Keratinocyte (primary cell): ENCODE results near the gene TJP2. TPM values are rescaled to one million over a fixed set of nuclear protein-coding genes. Genes with fewer than 3 reads are reported as not detected.

Experiments used
- DNase-seq: peaks from one replicate; pipeline ENCODE4 v3.0.0-alpha.2; 2011; ENCODE audit warnings: low read depth, missing footprints, low spot score
- FAIRE-seq: peaks from 2 replicates; lab custom pipeline; 2011; peaks lifted over from hg19 to GRCh38; lab: Jason Lieb, UNC
- H2AFZ ChIP-seq: 2 replicates; pipeline ENCODE4 v1.6.0; 2012; ENCODE audit warnings: low read length, control low read depth, inconsistent platforms; ENCODE audit not compliant: control insufficient read depth
- H3K27ac ChIP-seq: 2 replicates; pipeline ENCODE4 v1.5.1; 2011; ENCODE audit warnings: low read length; ENCODE audit not compliant: control insufficient read depth, insufficient read depth
- H3K27me3 ChIP-seq: 3 replicates; pipeline ENCODE4 v1.6.0; 2011; ENCODE audit warnings: low read length; ENCODE audit not compliant: control insufficient read depth, insufficient read depth; ENCODE audit errors: extremely low read depth
- H3K36me3 ChIP-seq, 2 experiments: 2 replicates in 1 of 2; 3 replicates in 1 of 2; pipeline ENCODE4 v1.5.1; 2011; ENCODE audit warnings: low read length in 2 of 2, mild to moderate bottlenecking in 1 of 2; ENCODE audit not compliant: control insufficient read depth in 2 of 2, insufficient read depth in 2 of 2; ENCODE audit errors: extremely low read depth in 1 of 2
- H3K4me1 ChIP-seq: 3 replicates; pipeline ENCODE4 v1.5.1; 2011; ENCODE audit warnings: low read length; ENCODE audit not compliant: control insufficient read depth, insufficient read depth; ENCODE audit errors: extremely low read depth
- H3K4me2 ChIP-seq: 3 replicates; pipeline ENCODE4 v1.6.0; 2011; ENCODE audit warnings: low read depth, low read length; ENCODE audit not compliant: control insufficient read depth, insufficient read depth; ENCODE audit errors: extremely low read depth
- H3K4me3 ChIP-seq, 3 experiments: fragments of 200-600 bp in 1 of 3; sonication (generic) in 1 of 3; 2 replicates in 2 of 3; 3 replicates in 1 of 3; pipeline ENCODE4 v1.5.1; 2011 to 2016; ENCODE audit warnings: low read length in 3 of 3, mild to moderate bottlenecking in 3 of 3, control low read depth in 2 of 3, inconsistent platforms in 1 of 3, low read depth in 1 of 3, mixed read lengths in 1 of 3, mixed run types in 1 of 3, moderate library complexity in 1 of 3; ENCODE audit not compliant: control insufficient read depth in 2 of 3, insufficient read depth in 2 of 3; ENCODE audit errors: extremely low read depth in 1 of 3
- H3K79me2 ChIP-seq: 2 replicates; pipeline ENCODE4 v1.6.0; 2012; ENCODE audit warnings: low read length; ENCODE audit not compliant: control insufficient read depth, insufficient read depth
- H3K9ac ChIP-seq: 3 replicates; pipeline ENCODE4 v1.6.0; 2011; ENCODE audit warnings: low read length; ENCODE audit not compliant: control insufficient read depth, insufficient read depth; ENCODE audit errors: extremely low read depth
- H3K9me1 ChIP-seq: 3 replicates; pipeline ENCODE4 v1.6.0; 2011; ENCODE audit warnings: low read length; ENCODE audit not compliant: control insufficient read depth, insufficient read depth; ENCODE audit errors: extremely low read depth
- H3K9me3 ChIP-seq: 2 replicates; pipeline ENCODE4 v1.5.1; 2012; ENCODE audit warnings: low read depth, low read length; ENCODE audit not compliant: control insufficient read depth
- H4K20me1 ChIP-seq: 3 replicates; pipeline ENCODE4 v1.6.0; 2011; ENCODE audit warnings: low read length; ENCODE audit not compliant: control insufficient read depth, insufficient read depth; ENCODE audit errors: extremely low read depth
- EZH2 ChIP-seq: IDR thresholded peaks from one replicate; pipeline ENCODE4 v1.6.1; 2012; ENCODE audit warnings: inconsistent platforms, mild to moderate bottlenecking, low read length, moderate library complexity
- dilution Hi-C: fragments of 300-500 bp; cut with MboI; formaldehyde crosslinking; loops from one replicate; pipeline ENCODE4 v1.7.0; 2020; ENCODE audit warnings: low sequenced_read_pairs; ENCODE audit not compliant: extremely low pct_ligation_motif_present
- polyA plus RNA-seq, 5 experiments: library from polyadenylated mRNA; depleted of rRNA in 3 of 5; stranded (reverse) in 3 of 5; stranded (forward) in 1 of 5; unstranded in 1 of 5; fragments of >200 nt; gene quantifications; 1 replicate in 1 of 5; 2 replicates in 3 of 5; 3 replicates in 1 of 5; pipeline versions ENCODE4 v1.2.1 to v1.2.3, GENCODE V29; 2011 to 2012; ENCODE audit warnings: missing spikeins in 2 of 5, low read depth in 1 of 5, low replicate concordance in 1 of 5
- TF ChIP-seq, protein P1 (sequence below), 3 experiments: IDR thresholded peaks in 1 of 3; conservative IDR thresholded peaks in 1 of 3; optimal IDR thresholded peaks in 1 of 3; 2 replicates in 2 of 3; 3 replicates in 1 of 3; pipeline versions ENCODE3 to v1.5.1; 2011; ENCODE audit warnings: low read length in 3 of 3, mild to moderate bottlenecking in 3 of 3, moderate library complexity in 2 of 3, control low read depth in 1 of 3, inconsistent platforms in 1 of 3; ENCODE audit not compliant: insufficient read depth in 2 of 3; ENCODE audit errors: extremely low read depth in 1 of 3

The TJP2 gene
- polyA plus RNA-seq, 1 donor (not counting 4 experiments of a cell fraction or from before 2014, with no cell fraction given) = 74.8 TPM

DNA sequence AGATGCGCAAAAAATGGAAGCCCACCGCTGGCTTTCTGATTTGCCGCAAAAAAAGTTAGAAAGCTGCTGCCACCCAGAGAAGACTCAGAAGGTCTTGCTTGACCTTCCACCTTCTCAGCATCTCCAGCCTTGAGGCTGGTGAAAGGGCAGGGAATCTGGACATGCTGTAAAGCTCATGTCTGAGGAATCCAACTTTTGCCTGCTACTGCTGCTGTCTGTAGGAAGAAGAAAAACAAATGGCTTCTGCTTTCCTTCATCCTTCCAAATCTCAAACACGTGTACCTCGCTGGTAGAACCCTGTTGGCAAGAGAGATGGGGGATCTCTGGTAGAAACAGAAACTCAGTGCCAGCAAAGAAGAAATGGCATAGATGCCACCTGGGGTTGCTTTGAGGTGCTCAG lies 10.2 kb downstream of the TJP2 start:
- Histone ChIP-seq H2AFZ (no peak overlapping the region), H3K36me3 (peaks cover 4 to 22% of the 10 kb centered on the region in 2 experiments), H3K9me1 (peaks cover 3% of the 10 kb centered on the region), H3K9me3 (no peaks in the 10 kb centered on the region), H3K79me2 (peaks cover 90% of the 10 kb centered on the region), H3K27ac (no peak overlapping the region), H3K4me1 (peaks cover 46% of the 10 kb centered on the region), H3K27me3 (no peaks in the 10 kb centered on the region), H3K4me3 (no peak overlapping the region), H3K4me2 (no peak overlapping the region), H4K20me1 (no peaks in the 10 kb centered on the region), H3K9ac (no peak overlapping the region)
- FAIRE-seq (no peak), DNase-seq (no peak)
- dilution Hi-C loops = no loop called here
- TF ChIP-seq, protein P1, sequence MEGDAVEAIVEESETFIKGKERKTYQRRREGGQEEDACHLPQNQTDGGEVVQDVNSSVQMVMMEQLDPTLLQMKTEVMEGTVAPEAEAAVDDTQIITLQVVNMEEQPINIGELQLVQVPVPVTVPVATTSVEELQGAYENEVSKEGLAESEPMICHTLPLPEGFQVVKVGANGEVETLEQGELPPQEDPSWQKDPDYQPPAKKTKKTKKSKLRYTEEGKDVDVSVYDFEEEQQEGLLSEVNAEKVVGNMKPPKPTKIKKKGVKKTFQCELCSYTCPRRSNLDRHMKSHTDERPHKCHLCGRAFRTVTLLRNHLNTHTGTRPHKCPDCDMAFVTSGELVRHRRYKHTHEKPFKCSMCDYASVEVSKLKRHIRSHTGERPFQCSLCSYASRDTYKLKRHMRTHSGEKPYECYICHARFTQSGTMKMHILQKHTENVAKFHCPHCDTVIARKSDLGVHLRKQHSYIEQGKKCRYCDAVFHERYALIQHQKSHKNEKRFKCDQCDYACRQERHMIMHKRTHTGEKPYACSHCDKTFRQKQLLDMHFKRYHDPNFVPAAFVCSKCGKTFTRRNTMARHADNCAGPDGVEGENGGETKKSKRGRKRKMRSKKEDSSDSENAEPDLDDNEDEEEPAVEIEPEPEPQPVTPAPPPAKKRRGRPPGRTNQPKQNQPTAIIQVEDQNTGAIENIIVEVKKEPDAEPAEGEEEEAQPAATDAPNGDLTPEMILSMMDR (optimal IDR thresholded peaks at IDR 0.05 in 1 of 3, IDR thresholded peaks at IDR 0.05 in 1 of 3, conservative IDR thresholded peaks at IDR 0.05 in 1 of 3; ENCODE audit: extremely low read depth in 1 of 3, insufficient read depth in 2 of 3, low read length in 3 of 3) = no peak
- TF ChIP-seq EZH2 = no peak

DNA sequence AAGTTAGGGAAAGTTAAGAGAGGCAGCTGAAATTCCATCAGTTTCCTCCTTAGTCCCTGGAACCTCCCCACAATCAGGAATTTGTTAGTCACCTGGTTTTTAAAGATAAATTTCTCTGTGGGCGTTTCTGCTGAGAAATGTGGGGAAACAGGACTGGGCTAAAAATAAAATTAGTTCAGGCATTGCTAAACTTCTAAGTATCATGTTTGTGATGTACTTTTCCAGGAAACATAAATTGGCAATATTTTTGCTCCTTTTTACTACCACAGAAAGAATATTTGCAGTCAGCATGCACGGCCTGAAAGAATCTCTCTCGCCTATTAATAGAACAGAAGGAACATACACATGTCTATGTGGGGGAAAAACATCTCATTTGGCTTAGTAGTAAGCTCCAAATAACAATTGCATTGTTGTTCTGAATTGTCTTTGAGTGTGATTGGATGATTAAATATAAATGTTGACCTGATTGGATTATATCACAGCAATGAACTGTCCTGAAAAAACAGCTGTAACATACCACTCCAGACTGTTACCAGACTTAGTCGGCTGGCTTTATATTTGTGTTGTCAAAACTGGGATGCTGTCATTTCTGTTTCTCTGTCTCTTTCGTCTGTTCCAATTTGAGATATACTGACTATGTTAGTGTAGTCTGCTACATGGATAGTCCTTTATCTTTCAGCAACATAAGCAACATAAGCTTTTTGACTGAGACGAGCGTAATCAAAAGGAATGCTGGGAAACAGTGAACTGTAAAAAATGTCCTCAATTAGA lies 12.9 kb downstream of the TJP2 start:
- FAIRE-seq = no peak
- Histone ChIP-seq H3K79me2 (peaks cover 98% of the 10 kb centered on the region), H3K9me1 (peaks cover 3% of the 10 kb centered on the region), H3K4me2 (peak overlapping the region; percentile 64), H3K36me3 (peaks cover 4 to 19% of the 10 kb centered on the region in 2 experiments), H4K20me1 (no peaks in the 10 kb centered on the region), H2AFZ (no peak overlapping the region), H3K9ac (no peak overlapping the region), H3K4me3 (no peak overlapping the region), H3K27me3 (no peaks in the 10 kb centered on the region), H3K9me3 (no peaks in the 10 kb centered on the region), H3K4me1 (peaks cover 30% of the 10 kb centered on the region), H3K27ac (peak overlapping the region; percentile 45)
- dilution Hi-C loops = no loop called here
- no peak for DNase-seq
- TF ChIP-seq EZH2 = no peak
- TF ChIP-seq, protein P1 (optimal IDR thresholded peaks at IDR 0.05 in 1 of 3, IDR thresholded peaks at IDR 0.05 in 1 of 3, conservative IDR thresholded peaks at IDR 0.05 in 1 of 3; ENCODE audit: extremely low read depth in 1 of 3, insufficient read depth in 2 of 3, low read length in 3 of 3) = no peak
